Measurements from ENCODE around the gene WDR13.

The WDR13 gene

GRCh38 chrX:48601741-48602394 is 4.6 kb downstream of the WDR13 start:
- Histone ChIP-seq H2AFZ (ENCODE audit: low read length) (no peak overlapping the region), H3K4me3 (ENCODE audit: low read length, poor library complexity, severe bottlenecking) (no peak overlapping the region), H3K9ac (ENCODE audit: low read depth, low read length, poor library complexity, severe bottlenecking) (no peak overlapping the region), H3K27me3 (ENCODE audit: insufficient read depth, low read length, poor library complexity, severe bottlenecking) (no peaks in the 10 kb centered on the region), H4K20me1 (ENCODE audit: insufficient read depth, low read length, poor library complexity, severe bottlenecking) (no peaks in the 10 kb centered on the region), H3K4me1 (ENCODE audit: insufficient read depth, low read length, poor library complexity, severe bottlenecking) (no peaks in the 10 kb centered on the region), H3F3A (ENCODE audit: low read depth) (no peaks in the 10 kb centered on the region), H3K9me2 (replicated peaks; ENCODE audit: low read depth, low read length) (no peaks in the 10 kb centered on the region), H3K9me3 (ENCODE audit: insufficient read depth, low read depth, low read length) (no peaks in the 10 kb centered on the region), H3K36me3 (ENCODE audit: insufficient read depth, low read length) (no peaks in the 10 kb centered on the region), H3K79me2 (ENCODE audit: insufficient read depth, low read length) (0 out of 2 replicates have a peak, but pooled peaks cover 3% of the 10 kb centered on the region), H3K4me2 (ENCODE audit: low read depth, low read length, poor library complexity, severe bottlenecking) (no peak overlapping the region)
- TF ChIP-seq EZH2phosphoT487 (IDR thresholded peaks at IDR 0.05; ENCODE audit: borderline replicate concordance) (no peak), CTCF (conservative IDR thresholded peaks at IDR 0.05; ENCODE audit: low read length) (no peak)

GRCh38 chrX:48604701-48605100 is 7.4 kb downstream of the WDR13 start:
- Histone ChIP-seq H3K9me2 (replicated peaks; ENCODE audit: low read depth, low read length) (no peaks in the 10 kb centered on the region), H3K36me3 (ENCODE audit: insufficient read depth, low read length) (no peaks in the 10 kb centered on the region)
- TF ChIP-seq CTCF (conservative IDR thresholded peaks at IDR 0.05; ENCODE audit: low read length) (no peak), EZH2phosphoT487 (IDR thresholded peaks at IDR 0.05; ENCODE audit: borderline replicate concordance) (no peak)

GRCh38 chrX:48606091-48606490 is 8.8 kb downstream of the WDR13 start:
- H3K79me2 ChIP-seq (ENCODE audit: insufficient read depth, low read length), result no peaks in the 10 kb centered on the region
- no peaks in the 10 kb centered on the region for H3K4me1 ChIP-seq (ENCODE audit: insufficient read depth, low read length, poor library complexity, severe bottlenecking)
- no peaks in the 10 kb centered on the region for H3K9me2 ChIP-seq (replicated peaks; ENCODE audit: low read depth, low read length)
- H3K36me3 ChIP-seq (ENCODE audit: insufficient read depth, low read length), result no peaks in the 10 kb centered on the region
- H3K4me3 ChIP-seq (ENCODE audit: low read length, poor library complexity, severe bottlenecking), result no peak overlapping the region
- H4K20me1 ChIP-seq (ENCODE audit: insufficient read depth, low read length, poor library complexity, severe bottlenecking), result no peaks in the 10 kb centered on the region
- H2AFZ ChIP-seq (ENCODE audit: low read length), result no peak overlapping the region
- H3F3A ChIP-seq (ENCODE audit: low read depth), result no peaks in the 10 kb centered on the region
- H3K27me3 ChIP-seq (ENCODE audit: insufficient read depth, low read length, poor library complexity, severe bottlenecking), result no peaks in the 10 kb centered on the region
- H3K9me3 ChIP-seq (ENCODE audit: insufficient read depth, low read depth, low read length), result no peaks in the 10 kb centered on the region
- no peak overlapping the region for H3K4me2 ChIP-seq (ENCODE audit: low read depth, low read length, poor library complexity, severe bottlenecking)
- no peak for TF ChIP-seq EZH2phosphoT487 (IDR thresholded peaks at IDR 0.05; ENCODE audit: borderline replicate concordance)
- 0 out of 2 replicates have a peak, but pooled peaks have one; percentile 15 for TF ChIP-seq CTCF (conservative IDR thresholded peaks at IDR 0.05; ENCODE audit: low read length)
- no peak overlapping the region for H3K9ac ChIP-seq (ENCODE audit: low read depth, low read length, poor library complexity, severe bottlenecking)

More at GRCh38 chrX:48604701-48605100, 7.4 kb downstream of the WDR13 start:
- H3K79me2 ChIP-seq (ENCODE audit: insufficient read depth, low read length), result no peaks in the 10 kb centered on the region
- H3K4me2 ChIP-seq (ENCODE audit: low read depth, low read length, poor library complexity, severe bottlenecking), result no peak overlapping the region
- H2AFZ ChIP-seq (ENCODE audit: low read length), result no peak overlapping the region
- H3K4me3 ChIP-seq (ENCODE audit: low read length, poor library complexity, severe bottlenecking), result no peak overlapping the region
- H3K9ac ChIP-seq (ENCODE audit: low read depth, low read length, poor library complexity, severe bottlenecking), result no peak overlapping the region
- H4K20me1 ChIP-seq (ENCODE audit: insufficient read depth, low read length, poor library complexity, severe bottlenecking), result no peaks in the 10 kb centered on the region
- no peaks in the 10 kb centered on the region for H3F3A ChIP-seq (ENCODE audit: low read depth)
- H3K4me1 ChIP-seq (ENCODE audit: insufficient read depth, low read length, poor library complexity, severe bottlenecking), result no peaks in the 10 kb centered on the region
- no peaks in the 10 kb centered on the region for H3K9me3 ChIP-seq (ENCODE audit: insufficient read depth, low read depth, low read length)
- no peaks in the 10 kb centered on the region for H3K27me3 ChIP-seq (ENCODE audit: insufficient read depth, low read length, poor library complexity, severe bottlenecking)

Data from Loucy (cell line).